HG03565 (cell line): ENCODE measurements around the gene SULT1B1.

Experiments used
- ATAC-seq: cut with Tn5 transposase; IDR thresholded peaks from one replicate; pipeline ENCODE4 v1.9.1; 2021; ENCODE audit warnings: mild to moderate bottlenecking, moderate library complexity; ENCODE audit not compliant: unreplicated experiment

SULT1B1 gene

GRCh38 chr4:69750346-69750745, 10.1 kb downstream of the SULT1B1 start:
- no peak for ATAC-seq

DNA sequence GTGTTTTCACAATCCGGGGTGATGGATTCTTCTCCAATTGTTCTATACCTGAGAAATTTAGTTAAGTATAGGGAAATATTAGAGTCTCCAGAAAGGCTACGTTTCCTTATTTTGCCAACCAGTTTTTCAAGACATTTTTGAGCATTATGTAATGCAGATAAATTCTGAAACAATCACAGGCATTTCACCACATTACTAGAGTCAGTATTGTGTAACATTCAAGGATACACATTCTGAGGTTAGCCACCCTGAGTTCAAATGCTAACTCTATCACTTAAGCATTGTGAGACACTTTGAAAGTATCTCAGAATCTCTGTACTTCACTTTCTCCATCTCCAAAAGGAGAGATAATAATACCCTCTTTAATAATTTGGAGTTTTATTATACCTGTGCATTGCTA, 10.6 kb downstream of the SULT1B1 start:
- ATAC-seq, result no peak

DNA sequence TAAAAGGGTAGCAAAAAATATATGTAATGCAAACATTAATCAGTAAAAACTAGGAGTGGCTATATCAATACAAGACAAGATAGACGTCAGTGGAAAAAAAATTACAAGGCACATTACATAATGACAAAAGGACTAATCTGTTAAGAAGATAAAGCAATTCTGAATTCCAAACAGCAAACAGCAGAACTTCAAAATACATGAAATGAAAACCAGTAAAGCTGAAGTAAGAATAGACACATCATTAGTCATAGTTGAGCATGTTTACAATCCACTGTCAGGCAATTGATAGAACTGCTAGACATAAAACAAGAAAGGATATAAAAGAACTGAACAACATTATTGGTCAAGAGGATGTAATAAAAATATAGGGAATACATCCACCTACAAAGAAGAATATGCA, 12.2 kb downstream of the SULT1B1 start:
- ATAC-seq, result no peak

DNA sequence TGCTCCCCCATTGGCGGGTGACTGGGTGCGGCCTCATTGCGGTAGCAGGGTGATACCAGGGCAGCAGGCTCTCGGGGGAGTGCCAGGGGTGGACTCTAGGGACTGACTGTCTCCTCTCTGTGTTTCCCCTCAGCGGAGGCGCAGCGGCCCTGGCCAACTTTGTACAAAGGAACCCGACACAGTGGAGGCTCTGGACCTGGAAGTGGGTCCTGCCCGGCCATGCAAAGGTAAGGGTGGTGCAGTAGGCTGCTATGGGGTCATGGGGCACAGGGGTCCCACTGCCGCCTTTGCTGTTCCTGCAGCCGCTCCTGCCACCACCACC, 16.3 kb downstream of the SULT1B1 start:
- ATAC-seq, result no peak

- no peak for ATAC-seq
These were observed 16.8 kb downstream of the SULT1B1 start for GRCh38 chr4:69743476-69744156.

- ATAC-seq, result no peak
These were observed 17.8 kb downstream of the SULT1B1 start for GRCh38 chr4:69742596-69742995.

DNA sequence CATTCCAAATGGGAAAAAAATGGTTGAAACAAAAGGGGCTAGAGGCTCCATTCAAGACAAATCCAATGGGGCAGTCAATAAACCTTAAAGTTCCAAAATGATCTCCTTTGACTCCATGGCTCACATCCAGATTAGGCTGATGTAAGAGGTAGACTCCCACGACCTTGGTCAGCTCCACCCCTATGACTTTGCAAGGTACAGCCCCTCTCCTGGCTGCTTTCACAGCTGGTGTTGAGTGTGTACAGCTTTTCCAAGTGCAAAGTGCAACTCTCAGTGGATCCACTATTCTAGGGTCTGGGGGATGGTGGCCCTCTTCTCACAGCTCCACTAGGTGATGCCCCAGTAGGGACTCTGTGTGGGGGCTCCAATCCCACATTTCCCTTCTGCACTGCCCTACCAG, 21.5 kb downstream of the SULT1B1 start:
- ATAC-seq, result no peak

DNA sequence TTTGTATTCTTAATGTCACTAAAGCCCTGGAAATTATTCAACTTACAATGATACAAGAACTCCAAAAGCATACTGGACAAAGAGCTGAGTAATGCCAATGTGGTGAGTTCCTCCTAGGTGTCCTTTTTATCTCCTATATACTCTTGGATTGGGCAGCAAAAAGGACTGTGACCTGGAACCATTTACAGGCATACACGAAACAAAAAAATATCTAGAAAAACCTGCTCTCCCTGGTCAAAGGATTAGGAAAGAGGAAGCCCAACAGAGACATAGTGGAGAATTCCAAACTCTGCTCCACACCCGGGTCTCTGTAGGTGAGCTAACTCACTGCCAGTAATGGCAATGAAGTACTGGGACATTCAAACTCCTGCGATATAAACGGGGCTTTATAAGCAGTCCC, 25.3 kb downstream of the SULT1B1 start:
- ATAC-seq, result no peak

- no peak for ATAC-seq
These were observed 28.6 kb downstream of the SULT1B1 start for GRCh38 chr4:69731847-69732246.

DNA sequence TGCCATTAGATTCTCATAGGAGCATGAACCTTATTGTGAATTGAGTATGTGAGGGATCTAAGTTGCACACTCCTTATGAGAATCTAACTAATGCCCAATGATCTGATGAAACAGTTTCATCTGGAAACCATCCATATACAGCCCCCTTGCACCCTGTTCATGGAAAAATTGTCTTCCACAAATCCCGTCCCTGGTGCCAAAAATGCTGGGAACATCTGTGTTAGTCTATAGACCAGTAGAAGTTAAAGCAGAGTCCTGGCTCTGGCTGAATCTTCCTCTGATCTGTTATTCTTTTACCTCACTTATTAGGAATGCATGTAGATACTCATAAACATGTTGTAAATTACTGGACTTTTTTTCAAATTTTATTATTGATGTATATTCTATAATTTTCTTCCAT, 29.2 kb downstream of the SULT1B1 start:
- ATAC-seq, result no peak

DNA sequence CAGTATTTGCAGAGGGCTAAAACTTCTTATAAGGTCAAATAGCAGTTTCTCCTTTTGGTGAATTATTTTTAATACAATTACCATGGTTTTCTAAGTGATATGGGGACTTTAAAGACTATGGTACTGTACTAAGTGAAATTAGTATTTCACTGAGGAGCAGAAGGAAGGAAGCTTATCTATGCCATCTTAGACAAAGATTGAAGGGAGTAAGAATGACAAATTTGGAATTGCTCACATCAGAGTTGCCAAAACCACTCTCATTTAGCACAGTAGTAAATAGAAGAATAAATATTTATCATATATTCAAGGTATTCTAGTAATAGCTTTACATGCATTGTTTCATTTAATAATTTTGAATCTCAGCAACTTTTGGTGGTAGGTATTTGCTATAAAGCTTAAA, 30.4 kb downstream of the SULT1B1 start:
- no peak for ATAC-seq

GRCh38 chr4:69727926-69728325, 32.5 kb downstream of the SULT1B1 start:
- ATAC-seq, result no peak

DNA sequence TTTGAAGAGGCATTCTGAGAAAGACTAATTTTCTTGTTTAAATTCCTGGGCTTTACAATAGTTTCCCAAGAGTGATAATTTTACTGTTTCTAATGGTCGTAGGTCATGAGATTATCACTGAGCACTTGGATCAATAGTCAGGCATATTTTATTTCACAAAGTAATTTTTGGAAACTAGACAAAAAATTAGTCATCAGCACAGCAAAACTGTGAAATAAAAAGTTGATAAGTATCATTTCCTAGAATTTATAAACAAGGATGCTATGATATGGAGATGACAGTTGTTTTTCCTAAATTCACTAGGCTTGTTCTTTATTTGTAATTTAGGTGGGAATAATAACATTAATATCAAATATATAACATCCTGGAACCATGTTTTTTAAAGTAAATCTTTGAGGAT, 33.0 kb downstream of the SULT1B1 start:
- no peak for ATAC-seq

GRCh38 chr4:69726971-69727370, 33.4 kb downstream of the SULT1B1 start:
- no peak for ATAC-seq

GRCh38 chr4:69718396-69719271, 41.8 kb downstream of the SULT1B1 start:
- no peak for ATAC-seq

DNA sequence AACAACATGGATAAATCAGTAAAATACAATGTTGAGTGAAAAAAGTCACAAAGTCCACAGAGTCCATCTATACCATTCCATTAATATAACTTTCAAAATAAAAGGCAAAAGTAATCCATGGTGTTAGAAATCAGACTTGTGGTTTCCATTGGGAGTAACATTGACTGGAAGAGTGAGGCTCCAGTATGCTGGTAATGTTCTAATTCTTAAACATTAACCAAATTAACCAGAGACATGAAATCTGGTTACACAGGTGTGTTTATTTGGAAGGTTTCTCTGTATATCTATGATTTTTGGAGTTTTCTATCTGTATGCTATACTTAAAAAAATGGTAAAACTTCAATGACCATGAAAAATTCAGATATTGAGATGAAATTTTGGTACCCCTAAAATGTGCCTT, 42.6 kb downstream of the SULT1B1 start:
- ATAC-seq, result no peak

GRCh38 chr4:69716654-69717053, 43.8 kb downstream of the SULT1B1 start:
- no peak for ATAC-seq

GRCh38 chr4:69714086-69714485, 46.3 kb downstream of the SULT1B1 start:
- no peak for ATAC-seq

GRCh38 chr4:69713593-69713992, 46.8 kb downstream of the SULT1B1 start:
- no peak for ATAC-seq

DNA sequence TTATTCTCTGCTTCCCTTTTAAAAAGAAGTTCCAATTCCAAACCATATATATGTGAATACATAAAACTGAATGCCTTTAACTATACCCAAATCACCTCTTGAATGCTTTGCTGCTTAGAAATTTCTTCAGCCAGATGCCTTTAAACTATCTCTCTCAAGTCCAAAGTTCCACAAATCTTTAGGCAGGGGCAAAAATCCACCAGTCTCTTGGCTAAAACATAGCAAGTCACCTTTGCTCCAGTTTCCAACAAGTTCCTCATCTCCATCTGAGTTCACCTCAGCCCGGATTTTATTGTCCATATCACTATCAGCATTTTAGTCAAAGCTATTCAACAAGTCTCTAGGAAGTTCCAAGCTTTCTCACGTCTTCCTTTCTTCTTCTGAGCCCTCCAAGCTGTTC, 49.8 kb downstream of the SULT1B1 start:
- ATAC-seq, result no peak

GRCh38 chr4:69708211-69708610, 52.2 kb downstream of the SULT1B1 start:
- ATAC-seq, result no peak

- ATAC-seq, result no peak
These were observed 52.6 kb downstream of the SULT1B1 start for GRCh38 chr4:69707807-69708206.

DNA sequence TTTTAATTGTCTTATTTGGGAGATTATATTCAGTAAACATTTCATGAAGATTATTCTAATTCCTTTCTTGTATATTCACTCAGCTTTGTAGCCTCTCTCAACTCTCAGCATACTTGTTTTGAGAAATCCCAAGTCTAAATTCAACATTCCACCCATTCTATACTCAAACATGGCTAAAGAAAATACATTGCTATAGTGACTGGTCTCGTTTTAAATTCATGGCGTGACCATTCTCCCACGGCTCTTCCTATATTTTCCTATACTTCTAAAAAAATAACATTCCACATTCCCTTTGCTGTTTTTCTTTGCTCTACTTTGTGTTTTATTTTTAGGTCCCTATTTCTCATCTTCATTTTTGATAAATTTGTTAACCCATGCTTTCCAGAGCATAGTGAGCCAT, 58.2 kb downstream of the SULT1B1 start:
- ATAC-seq, result no peak
